ENCODE results near the gene MAP2K5. TPM values are rescaled to one million over a fixed set of nuclear protein-coding genes. Genes with fewer than 3 reads are reported as not detected.

Gene MAP2K5
- total and polyA plus RNA-seq, 9 of the 15 experiments (the other 6 are each of a cell fraction or from before 2014, with no cell fraction given): 0.41 to 16.5 (median 7.5) TPM

GRCh38 chr15:67839499-67839928 is 297.0 kb downstream of the MAP2K5 start (continued):
- no peak for TF ChIP-seq E2F1 (CRISPR knock-in tag; IDR thresholded peaks at IDR 0.05)
- TF ChIP-seq FOXA3 (CRISPR knock-in tag; conservative IDR thresholded peaks at IDR 0.05 in 1 of 2, IDR thresholded peaks at IDR 0.05 in 1 of 2): no peak
- no peak for TF ChIP-seq PRPF4 (IDR thresholded peaks at IDR 0.05; ENCODE audit: insufficient read depth, low read depth, low read length, poor library complexity, severe bottlenecking)
- no peak for TF ChIP-seq NCOA2 (IDR thresholded peaks at IDR 0.05; ENCODE audit: partially characterized antibody in 2 of 2)
- TF ChIP-seq MBD1 (CRISPR knock-in tag; IDR thresholded peaks at IDR 0.05): peak; percentile 14; the same call in 1 of the 2 replicates
- peak; percentile 57; the same call in 1 of the 2 replicates for TF ChIP-seq BRD4 (IDR thresholded peaks at IDR 0.05)
